ENCODE measurements around the gene COPS9.

The COPS9 gene

DNA sequence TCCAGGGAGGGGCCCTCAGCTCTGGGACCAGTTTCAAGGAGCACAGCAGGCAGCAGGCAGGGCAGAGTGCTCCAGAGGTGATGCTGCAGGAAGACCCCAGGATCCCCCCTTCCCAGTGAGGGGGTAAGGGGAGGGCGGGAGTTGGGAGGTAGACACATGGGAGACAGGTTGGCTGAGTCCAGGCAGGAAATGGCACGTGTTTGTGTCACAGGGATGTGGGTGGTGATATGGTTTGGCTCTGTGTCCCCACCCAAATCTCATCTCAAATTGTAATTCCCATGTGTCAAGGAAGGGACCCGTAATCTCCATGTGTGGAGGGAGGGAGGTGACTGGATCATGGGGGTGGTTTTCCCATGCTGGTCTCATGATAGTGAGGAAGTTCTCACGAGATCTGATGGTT, 29.6 kb upstream of the COPS9 start:
- no peak for DNase-seq

DNA sequence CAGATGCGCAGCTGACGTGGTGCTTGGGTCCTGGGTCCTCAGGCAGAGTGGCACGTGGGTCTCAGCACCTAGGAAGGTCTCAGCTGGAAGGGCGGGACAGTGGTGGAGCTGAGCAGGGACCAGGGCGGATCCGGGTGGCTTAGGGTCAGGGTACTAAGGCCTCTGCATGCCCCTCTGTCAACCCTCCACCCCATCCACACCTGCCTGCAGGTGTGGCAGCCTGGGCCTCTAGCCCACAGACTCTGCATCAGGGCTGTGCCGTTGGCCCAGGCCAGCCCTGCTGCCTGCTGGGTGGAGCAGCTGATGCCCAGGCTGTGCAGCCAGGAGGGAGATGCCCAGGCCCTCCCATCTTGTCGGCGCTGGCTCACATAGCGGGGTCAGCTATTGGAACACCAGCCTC, 28.9 kb upstream of the COPS9 start:
- no peak for DNase-seq

DNA sequence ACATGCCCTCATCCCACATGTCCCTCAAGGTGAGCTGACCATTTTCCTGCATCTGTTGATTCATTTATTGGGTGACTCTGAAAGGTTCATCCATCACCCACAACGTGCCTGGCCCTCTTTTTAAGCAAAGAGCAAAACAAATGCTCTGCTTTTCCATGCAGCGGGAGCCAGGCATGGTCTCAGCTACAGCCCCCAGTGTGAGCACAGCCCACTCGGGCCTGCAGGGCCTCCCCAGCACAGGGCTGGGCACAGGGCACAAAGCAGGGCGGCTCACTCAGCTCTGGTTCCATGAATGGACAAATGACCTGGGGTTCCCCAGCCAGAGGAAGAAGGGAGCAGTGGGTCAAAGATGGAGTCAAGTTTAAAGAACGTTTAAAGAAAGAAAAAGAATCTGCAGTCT, 28.5 kb upstream of the COPS9 start:
- DNase-seq: no peak

DNA sequence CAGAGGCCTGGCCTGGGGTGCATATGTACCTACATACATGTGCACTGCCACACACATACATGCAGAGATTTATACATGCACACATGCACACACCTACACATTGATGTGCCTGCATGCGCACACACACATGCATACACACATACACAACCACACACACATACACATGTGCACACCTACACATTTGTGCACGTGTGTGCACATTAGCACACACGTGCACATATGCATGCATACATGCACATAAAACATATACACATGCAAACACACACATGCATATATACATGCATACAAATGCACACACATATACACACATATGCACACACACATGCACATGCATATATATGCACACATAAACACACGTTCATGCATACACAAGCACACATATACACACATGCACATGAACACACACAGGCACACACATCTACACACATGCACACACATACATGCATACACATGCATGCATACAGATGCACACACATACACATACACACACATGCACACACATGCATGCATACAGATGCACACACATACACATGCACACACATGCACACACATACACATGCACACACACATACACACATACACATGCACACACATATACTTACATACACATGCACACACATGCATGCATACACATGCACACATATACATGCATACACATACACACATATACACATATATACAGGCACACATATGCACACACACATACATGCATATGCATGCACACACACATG, 27.9 kb upstream of the COPS9 start:
- no peak for DNase-seq

DNA sequence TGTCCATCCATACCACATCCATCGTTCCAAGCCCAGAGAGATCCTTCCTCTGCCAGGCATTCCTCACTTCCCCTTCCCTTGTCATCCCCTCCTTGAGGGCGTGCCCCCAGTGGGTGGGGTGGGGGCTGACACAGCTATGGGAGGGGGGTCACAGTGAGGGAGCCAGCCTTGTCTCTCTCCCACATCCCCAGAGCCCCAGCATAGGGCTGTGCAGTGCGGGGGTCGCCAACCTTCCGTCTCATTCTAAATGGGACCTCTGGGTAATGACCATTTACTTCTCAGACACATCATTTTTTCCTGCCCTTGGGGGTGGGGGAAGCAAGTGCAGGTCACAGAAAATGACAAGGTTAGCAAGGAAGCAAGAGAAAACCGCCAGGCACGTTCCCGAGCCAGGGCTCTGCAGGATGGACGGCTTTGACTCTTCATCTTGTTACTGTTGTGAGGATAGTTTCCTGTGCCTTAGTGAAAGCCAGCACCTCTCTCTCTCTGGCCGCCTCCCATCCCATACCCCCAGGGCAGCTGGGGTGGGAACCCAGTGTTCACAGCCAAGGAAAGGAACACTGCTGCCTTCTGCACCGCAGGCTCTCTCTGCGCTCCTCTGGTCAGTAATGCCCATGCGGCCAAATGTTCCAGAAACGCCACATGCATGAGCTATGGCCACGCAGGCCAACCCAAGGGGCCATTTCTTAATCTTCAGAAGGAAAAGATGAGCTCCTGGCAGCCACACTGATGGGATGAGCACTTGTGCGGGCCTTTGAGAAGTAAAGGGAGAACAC, 27.0 kb upstream of the COPS9 start:
- DNase-seq: no peak

DNA sequence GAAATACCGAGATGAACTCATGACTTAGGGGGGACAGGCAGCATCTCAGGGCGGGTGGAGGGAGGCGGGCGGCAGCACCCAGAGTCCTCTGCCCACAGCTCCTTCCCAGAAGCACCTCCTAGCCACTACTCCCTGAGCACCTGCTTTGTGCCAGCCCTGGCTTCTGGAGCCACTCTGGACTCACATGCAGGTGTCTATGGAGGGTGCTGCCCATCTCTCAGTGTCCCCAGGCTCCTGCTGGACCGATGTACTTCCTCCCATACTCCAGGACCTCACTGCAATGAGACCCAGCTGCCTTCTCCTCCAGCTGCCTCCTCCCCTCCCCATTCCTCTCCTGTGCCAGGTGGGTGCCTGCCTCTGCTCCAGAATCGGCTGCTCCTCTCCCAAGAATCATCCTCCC, 26.4 kb upstream of the COPS9 start:
- no peak for DNase-seq

DNA sequence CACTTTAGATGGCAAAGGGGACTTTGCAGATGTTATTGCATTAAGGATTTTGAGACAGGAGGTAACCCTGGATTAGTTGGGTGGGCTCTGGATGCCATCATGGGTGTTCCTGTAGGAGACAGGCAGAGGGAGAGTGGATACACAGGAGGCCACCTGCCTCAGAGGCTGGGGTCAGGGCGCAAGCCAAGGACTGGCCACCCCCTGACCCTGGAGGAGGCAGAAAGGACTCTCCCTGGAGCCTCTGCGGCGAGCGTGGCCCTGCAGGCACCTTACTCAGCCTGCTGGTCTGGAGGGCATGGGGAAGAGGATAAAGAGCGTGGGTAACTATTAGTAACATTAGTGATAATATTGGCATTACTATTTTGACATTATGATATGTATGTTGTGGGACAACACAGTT, 25.9 kb upstream of the COPS9 start:
- DNase-seq: no peak

DNA sequence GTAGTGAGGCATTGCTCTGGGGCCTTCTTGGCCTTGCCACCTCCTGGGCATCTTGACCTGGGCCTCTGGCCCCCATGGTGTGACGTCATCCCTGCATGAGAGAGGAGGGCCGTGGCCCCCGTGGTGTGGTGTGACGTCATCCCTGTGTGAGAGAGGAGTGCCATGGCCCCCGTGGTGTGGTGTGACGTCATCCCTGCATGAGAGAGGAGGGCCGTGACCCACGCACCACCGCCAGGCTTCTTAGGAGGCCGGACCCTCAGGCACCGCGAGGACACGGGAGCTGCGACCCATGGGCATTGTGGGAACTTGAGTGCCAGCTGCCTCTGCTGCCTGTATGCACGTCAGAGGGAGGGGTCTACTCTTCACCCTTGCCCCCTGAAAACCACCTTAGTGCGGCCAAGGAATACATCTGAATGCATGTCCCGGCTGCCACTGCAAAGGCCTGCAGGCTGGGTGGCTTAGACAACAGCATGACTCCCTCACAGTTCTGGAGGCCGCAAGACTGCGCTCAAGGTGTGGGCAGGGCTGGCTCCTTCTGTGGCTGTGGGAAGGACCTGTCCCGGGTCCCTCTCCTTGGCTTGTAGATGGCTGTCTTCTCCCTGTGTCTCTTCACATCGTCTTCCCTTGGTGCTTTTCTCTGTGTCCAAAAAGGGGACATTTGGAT, 25.1 kb upstream of the COPS9 start:
- no peak for DNase-seq

DNA sequence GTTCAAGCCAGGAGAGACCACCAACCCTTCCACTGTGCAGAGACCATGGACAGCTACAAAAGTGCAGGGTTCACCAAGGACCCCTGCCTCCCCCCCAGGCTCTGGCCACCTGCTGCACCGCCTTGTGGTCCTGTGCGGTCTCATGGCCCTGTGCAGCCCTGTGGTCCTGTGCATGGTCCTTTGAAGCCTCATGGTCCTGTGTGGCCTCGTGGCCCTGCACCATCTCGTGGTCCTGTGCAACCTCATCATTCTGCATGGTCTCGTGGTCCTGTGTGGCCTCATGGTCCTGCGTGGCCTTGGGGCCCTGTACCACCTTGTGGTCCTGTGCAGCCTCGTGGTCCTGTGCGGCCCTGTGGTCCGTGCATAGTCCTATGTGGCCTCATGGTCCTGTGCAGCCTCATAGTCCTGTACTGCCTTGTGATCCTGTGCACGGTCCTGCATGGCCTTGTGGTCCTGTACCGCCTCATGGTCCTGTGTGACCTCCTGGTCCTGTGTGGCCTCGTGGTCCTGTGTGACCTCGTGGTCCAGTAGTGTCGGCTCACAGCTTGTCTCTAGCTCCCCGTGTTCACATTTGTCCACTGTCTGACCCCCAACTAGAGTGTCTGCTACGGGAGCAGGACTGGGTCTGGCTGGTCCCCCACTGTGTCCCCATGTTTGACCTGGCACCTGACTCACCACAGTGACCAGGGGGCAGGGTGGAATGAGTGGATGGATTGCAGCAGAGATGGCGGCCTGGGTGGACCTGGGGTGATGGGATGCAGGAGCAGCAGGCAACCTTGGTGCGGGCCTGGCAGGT, 24.4 kb upstream of the COPS9 start:
- DNase-seq: no peak

DNA sequence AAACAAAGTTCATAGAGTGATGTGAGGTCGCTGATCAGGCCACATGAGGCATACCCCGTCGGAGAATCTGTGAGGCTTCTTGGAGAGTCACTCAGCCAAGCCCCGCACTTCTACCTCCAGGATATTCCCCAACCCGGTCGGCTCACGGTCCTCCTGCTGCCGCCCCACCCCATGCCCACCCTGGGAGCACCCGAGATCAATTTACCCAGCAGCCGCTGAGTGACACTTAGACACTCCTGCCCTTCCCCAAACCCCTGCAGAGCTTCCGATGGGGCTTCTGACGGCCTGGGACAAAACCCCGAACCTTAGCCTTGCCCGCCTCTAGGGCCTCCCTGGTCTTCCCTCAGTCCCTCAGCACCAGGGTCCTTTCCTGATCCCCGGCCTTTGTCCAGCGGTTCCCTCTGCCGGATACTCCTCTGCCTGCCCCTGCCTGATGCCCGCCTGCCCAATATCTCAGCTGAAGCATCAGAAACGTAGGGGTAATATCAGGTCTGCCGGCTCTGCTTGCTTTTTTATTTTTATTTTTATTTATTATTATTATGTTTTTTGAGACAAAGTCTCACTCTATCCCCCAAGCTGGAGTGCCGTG, 23.2 kb upstream of the COPS9 start:
- DNase-seq: no peak

DNA sequence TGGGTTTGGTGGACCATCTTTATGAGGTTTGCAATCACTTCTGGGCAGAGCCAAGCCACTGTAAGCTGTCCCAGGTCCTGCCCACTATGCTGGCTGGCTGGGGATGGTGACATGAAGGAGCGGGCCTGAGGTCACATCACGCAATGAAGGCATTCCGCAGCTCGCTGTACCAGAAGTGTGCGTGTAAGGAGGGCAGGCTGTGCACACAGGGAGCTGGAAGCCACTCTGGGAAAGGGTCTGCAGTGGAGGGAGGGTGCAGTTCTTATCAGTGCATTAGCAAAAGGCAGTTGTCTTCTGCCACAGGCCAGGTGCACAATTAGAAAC, 21.0 kb upstream of the COPS9 start:
- no peak for DNase-seq

DNA sequence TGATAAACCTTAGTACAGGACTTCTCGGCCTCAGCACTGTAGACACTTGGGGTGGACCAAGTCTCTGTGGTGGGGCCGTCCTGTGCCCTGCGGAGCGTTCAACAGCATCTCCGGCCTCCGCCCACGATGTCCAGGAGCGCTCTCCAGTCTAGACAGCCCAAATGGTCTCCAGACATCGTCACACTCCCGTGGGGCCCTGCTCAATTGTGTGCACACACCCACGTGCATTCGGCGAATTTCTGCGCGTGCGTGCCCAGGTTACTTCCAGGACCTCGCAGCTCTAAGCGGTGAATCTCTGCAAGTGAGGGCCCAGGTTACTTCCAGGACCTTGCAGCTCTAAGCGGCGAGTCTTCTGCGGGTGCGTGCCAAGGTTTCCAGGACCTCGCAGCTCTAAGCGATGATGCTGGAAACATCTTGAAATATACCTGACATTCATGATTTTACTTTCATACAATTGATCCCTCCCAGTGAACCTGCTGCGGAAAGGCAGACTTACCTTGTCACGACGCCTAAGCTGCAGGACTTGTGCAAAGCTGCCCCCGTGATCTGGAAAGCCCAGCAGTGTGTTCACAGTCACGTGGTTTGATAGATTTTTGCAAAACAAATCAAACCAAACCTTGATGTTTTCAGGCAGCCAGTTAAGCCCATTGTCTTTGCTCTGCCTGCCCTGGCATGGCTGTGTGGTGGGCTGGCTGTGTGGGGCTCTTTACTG, 20.5 kb upstream of the COPS9 start:
- no peak for DNase-seq

DNA sequence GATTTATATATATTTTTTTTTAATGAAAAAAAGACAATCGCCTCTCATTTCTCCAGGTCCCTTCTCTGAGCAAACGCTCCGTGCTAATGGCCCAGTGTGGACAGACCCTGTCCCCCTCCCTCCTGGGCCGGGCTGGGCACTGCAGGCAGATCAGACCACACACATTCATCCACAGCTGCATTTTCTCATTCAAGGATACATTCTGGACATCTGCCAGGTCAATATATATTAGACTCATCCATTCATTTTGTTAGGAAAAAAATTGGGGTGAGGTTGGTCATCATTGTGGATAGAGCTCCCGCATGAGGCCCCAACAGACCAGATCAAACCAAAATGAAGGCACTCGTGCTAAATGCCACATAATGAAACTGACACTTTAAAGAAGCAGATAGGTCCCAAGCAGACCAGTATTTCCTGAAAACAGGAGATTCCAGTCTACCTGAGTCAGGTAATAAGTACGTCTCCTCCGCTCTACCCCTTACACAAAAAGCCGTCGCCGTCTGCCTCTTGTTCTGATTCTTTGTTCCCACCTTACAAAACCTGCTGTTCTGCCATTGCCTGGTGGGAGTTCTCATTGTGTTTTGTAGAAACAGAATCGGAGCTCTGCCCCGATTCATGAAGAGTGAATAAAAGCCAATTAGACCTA, 19.8 kb upstream of the COPS9 start:
- DNase-seq: no peak

DNA sequence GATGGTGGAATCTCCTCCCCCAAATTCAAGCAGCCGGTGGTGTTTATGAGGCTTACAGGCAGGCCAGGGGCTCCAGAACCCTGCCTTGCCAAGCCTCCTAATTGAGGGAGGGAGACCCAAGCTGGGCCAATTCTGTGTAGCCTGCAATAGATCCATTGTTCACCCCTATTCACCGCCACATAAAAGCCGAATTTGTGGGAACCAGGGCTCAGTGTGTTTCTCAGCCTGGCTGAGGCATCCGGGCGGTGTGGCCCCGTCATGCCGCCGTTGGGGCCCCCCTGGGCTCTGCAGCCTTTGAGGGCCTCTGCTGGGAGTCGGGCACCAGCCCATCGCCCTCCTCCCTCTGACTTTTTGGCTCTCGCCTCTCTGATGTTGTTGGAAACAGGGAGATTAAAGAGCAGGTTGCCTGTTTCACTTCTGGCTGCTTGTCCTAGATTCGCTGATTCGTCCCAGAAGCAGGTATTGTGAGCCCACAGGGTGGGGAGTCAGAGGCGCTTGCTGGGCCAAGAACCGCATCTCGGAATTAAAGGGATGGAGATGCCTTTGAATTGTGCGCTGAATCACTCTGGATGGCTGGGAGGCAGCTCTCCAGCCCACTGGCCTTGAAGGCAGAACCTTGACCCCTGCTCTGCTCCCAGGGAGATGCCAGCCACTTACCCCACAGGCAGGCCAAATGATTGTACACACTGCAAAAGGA, 19.1 kb upstream of the COPS9 start:
- no peak for DNase-seq

DNA sequence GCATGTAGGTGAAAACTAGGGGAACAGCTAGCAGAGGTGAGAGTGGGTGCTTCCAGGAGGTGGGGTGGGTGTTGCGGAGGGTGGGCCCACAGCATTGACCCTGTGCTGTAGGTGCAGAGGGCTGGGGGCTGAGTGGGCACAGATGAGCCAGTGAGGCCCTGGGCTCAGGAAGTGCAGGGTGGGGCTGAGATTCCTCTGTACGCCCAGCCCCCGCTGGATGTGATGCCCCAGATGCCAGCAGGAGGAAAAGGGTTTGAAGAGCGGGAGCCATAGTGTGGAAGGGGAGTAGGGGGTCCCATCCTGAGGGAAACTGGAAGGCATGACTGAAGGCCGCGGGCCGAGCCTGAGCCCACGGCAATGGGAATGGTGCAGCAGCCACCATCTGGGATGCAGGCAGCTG, 18.5 kb upstream of the COPS9 start:
- DNase-seq: no peak

DNA sequence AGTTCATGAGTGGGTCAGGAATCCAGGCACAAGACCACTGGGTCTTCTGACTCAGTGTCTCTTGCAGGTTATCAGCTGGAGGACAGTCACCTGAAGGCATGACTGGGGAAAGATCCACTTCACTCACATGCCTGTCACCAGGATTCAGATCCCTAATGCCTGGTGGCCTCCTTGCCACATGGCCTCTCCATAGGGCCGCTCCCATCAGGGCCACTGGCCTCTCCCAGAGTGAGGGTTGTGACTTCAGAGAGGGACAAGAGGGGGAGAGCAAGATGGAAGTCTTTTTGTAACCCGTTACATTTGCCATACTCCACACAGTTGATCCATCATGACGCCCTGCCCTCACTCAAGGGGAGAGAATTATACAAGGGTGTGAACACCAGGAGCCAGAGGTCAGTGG, 17.3 kb upstream of the COPS9 start:
- no peak for DNase-seq

DNA sequence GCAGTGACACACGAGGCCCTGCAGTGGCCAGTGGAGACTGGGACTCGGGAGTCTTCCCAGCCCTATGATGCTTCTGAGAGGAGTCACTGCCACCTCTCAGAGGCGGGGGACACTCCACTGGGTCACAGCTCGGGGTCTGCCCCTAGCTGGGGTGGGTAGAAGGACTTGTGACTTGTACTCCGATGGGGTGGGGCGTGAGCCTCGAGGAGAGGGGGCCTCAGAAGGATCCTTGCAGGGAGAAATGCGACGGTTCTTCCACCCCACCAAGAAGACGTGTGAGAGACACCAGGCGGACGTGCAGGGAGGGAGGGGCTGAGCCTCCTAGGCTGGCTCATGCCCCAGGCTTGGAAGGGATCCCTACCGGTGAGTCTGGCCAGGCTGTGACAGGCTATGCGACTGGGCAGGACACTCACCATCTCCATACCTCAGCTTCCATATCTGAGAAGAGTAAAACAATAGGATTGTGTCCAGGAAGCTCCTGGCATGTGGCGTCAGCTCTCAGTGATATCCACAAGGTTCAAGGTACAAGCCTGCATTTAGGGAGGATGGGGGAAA, 15.4 kb upstream of the COPS9 start:
- DNase-seq: no peak

DNA sequence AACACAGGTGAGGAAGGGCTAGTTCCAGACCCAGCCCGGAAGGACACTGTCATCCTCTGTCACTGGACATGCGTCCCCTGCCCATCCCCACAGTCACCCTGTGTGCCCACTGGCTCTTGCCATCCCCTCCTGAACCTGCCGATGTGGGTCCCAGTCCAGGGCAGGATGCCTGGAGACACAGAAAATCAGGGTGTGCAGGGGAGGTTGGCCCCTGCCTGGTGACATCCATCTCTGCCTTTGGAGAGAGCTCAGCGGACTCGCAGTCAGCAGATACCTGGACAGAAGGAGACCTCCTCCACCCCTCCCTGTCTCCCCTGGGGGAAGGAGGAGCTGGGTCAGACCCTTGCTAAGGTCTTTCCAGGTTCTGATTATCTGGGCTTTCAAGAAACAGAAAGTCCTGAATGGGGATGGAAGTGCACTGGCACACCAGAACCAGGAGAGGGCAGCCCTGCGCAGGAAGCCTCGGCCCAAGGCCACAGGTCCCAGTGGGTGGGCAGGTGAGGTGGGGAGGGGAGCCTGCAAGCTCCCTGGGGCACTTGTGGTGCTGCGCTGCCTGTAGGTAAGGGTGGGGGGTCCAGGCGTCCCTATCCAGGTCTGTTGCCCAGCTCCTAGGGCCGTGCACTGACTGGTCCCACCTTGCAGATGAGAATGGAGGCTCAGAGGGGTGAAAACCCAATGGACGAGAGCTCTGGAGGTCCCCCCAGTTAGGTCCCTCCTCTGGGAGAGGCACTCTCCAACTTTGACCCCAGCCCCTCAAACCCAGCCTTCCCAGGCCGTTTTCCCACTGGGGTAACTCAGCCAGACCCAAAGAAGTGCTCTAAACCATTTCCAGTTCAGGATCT, 14.1 kb upstream of the COPS9 start:
- DNase-seq: peak; percentile 56 to 59

DNA sequence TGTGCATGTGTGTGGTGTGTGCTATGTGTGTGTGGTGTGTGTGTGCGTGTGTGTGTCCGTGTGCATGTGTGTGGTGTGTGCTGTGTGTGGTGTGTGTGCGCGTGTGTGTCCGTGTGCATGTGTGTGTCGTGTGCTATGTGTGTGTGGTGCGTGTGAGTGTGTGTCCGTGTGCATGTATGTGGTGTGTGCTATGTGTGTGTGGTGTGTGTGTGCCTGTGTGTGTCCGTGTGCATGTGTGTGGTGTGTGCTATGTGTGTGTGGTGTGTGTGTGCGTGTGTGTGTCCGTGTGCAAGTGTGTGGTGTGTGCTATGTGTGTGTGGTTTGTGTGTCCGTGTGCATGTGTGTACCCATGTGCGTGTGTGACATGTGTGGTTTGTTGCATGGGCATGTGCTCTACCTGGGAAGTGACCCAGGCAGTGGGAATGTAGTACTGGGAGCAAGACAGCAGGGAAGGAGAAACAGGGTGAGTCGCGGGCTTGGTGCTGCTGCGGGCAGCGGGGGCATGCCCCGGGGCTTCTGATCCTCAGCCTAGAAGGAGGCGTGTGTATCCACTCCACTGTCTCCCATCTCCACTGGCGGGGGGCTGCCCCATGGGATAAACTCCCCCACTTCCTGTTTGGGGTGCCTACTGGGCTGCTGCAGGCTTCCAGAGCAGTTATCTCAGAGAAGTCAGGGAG, 11.9 kb upstream of the COPS9 start:
- no peak for DNase-seq
